Stimulated activated CD4-positive, alpha-beta T cell treated with anti-CD3 and anti-CD28 coated beads, Interleukin-4, amount 100 ng/mL, for 4 hours (primary cell): Measurements from ENCODE around the gene IFNL3.
"Not testable (repeated sequence)": the region's sequence is repeated elsewhere in the genome, so short reads cannot be mapped to it uniquely, and the experiment has no call there.

ENCODE experiments used
- DNase-seq, 2 experiments: peaks; one replicate each; pipeline ENCODE4 v3.0.0-alpha.2; 2020

IFNL3 gene

DNA sequence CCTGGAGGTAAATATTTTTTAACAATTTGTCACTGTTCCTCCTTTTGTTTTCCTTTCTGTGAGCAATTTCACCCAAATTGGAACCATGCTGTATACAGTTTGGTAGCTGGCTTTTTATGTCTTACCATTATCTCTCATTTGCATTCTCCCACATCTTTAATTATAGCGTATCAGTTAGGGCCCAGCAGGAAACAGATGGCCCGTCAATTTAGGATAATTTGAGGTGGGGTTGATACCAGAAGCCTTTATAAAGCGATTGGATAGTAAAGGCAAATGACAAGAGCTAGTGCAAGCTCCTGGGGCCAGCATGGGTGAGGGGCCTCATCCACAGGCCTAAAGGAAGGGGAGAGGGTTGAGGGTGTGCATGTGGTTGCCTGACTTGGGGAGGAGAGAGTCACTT lies 7.7 kb upstream of the IFNL3 start:
- DNase-seq, result no peak

DNA sequence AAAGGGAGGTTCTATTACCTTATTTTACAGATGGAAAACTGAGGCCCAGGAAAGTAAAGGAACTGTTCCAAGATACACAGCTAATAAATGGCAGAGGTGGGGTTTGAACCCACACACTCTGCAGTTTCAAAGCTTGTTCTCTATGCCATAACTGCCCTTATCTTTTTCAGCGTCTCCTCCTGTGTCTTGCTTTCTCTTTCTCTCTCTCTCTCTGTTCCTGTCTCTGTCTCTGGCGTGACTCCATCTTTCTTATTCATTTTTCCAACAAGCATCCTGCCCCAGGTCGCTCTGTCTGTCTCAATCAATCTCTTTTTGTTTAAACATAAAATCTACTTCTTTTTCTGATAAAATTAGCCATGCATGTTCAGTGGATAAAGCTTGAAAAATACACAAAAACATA lies 7.0 kb upstream of the IFNL3 start:
- DNase-seq, result no peak

DNA sequence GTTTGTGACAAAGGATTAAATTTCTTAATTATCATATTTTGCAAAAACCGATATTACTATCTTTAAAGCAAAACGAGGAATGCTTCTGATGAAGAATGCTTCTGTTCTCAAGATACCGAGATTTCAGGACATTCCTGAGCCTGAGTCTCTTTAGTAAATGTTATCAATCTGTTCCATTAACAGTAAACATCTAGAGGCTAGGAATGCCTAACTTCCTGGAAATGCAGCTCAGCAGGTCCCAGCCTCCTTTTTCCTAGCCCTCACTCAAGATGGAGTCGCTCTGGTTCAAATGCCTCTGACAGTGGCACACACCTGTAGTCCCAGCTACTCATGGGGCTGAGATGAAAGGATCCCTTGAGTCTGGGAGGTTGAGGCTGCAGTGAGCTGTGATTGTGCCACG lies 6.3 kb upstream of the IFNL3 start:
- DNase-seq, result no peak

DNA sequence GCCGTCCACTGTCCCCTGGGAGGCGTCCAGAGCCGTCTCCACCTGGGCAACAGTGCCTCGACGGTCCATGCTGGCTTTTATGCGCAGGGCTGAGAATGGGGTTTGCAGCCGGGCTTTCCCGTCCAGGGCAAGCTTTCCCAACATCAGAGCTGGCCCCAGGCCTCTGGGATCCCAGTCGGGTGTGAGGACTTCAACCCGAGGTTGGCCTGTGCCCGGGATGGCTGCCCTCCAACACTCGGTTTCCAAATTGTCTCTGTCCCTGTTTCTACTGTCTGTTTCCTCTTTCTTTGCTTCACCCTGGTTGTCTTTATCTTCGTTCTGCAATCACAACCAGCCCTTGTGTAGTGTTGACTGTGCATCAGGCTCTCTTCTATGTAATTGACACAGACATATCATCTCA lies 4.0 kb upstream of the IFNL3 start, which contains the start of gene IFNL4:
TSS of gene IFNL4 (minus strand) at position 51 of the 400 bp plus-strand sequence.
- DNase-seq, result no peak

DNA sequence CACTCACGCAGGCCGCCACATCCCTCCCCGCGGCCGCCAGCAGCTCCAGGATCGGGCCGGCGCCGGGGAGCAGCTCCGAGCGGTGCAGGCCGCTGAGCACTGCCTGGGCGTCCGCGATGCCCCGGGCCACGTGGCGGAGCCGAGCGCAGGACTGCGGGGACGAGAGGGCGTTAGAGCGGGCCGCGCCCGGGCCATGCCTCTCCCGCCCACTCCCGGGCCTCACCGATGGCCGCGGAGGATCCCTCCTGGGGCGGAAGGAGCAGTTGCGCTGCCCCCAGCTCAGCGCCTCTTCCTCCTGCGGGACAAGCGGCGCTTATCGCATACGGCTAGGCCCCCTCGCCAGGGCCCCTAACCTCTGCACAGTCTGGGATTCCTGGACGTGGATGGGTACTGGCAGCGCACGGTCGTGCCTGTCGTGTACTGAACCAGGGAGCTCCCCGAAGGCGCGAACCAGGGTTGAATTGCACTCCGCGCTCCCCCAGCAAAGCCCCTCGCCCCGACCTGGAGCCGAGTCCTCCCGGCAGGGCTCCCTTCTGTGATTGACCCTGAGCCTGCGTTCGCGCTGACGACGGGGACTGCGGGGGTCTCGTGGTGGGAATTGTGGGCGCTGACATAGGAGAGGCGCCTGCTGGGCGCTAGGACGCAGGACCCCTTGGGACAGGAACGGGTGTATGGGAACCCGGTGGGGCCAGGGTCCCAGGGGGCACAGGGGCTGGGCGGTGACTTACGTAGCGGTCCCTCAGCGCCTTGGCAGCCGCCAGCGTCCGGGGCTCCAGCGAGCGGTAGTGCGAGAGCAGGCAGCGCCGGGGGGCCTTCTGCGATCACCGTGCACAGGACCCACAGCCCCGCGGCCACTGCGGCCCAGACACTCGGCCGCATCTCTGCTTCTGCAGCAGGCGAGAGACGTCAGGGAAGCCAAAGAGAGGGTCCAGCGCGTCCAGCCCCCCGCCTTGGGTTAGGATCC lies 3.2 kb upstream of the IFNL3 start:
- no peak for DNase-seq

DNA sequence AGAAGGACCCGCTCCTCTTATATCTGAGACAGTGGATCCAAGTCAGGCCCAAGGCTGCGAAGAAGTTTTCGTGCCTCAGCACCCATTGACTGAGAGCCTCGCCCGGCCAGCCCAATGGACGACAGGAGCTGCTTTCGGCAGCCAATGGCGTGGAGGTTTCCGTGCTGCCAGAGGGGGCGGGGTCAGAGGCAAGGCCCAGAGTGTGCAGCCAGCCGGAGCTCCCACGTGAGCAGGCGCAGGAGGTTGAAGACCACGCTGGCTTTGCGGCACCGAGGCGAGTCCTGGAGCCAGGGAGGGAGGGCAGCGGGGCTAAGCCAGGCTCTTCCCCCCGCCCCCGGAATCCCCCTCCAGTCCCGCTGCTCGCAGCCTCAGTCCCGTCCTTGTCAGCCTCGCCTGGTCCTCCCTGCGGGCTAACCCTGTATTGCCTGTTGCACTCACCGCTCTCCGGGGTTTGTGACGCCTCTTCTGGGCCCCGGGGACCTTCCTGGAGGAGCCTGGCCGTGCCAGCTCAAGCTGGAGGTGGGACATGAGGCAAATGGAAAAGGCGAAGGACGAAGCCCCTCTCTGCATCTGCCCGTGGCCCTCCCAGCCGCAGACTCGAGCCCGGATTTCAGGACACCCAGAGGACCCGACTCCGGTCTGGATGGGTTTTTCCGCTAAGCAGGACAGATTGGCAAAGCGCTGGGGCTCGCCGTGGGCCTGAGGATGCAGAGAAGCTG lies 2.3 kb upstream of the IFNL3 start:
- DNase-seq, result peak in 1 of 2 experiments; percentile 43

DNA sequence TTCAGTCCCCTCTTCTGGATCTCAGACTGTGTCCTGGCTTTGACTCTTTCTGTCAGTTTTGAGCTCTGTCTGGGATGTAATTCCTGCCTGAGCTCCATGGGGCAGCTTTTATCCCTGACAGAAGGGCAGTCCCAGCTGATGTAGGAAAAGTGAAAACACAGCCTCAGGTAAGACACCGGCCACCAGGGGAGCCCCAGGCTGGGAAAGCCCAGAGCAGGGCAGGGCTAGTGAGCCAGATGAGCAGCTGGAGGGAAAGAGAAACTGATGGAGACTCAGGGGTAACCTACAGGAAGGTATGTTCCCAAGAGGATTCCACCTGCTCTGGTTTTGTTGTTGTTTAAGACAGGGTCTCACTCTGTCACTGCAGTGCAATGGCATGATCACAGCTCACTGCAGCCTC lies 360 bp upstream of the IFNL3 start:
- not testable (repeated sequence) for DNase-seq

DNA sequence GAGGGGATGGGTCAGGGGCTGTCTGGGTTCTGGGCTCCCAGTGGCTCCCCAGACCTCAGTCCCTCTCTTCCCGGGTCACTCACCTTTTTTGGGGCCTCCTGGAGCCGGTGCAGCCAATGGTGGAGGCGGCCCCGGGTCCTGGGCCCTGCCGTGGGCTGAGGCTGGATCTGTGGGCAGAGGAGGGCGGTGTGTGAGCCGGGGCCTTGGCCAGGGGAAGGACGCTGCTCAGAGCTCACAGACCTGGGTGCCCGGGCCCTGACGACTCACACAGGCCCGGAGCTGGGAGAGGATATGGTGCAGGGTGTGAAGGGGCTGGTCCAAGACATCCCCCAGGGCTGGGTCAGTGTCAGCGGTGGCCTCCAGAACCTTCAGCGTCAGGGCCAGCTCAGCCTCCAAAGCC lies 1.1 kb downstream of the IFNL3 start:
- DNase-seq, result not testable (repeated sequence)

DNA sequence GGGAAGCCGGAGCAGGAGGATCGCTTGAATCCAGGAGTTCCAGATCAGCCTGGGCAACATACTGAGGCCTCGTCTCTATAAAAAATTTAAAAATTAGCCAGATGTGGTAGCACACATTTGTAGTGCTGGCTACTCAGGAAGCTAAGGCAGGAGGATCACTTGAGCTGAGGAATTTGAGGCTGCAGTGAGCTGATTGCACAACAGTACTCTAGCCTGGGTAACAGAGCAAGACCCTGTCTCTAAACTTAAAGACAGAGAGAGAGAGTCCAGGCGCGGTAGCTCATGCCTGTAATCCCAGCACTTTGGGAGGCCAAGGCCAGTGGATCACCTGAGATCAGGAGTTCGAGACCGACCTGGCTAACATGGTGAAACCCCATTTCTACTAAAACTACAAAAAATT lies 4.4 kb downstream of the IFNL3 start:
- no peak for DNase-seq

DNA sequence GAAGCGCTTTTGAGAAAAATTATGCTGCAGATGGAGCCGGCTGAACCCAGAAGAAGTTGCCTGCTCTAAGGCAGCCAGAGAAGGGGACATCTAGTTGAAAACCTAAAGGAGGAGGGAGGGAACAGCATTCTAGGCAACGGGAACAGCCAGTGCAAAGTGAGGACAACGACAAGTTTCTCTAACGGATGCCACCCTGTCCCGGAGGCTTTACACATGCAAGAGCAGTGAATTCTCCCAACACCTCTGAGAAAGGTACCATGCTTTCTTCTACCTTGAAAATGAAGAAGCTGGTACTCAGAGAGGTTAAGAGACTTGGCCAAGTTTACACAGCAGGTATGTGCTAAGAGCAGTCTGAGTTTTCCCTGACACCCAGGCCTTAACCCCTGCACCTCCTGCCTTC lies 5.9 kb downstream of the IFNL3 start:
- DNase-seq, result no peak

DNA sequence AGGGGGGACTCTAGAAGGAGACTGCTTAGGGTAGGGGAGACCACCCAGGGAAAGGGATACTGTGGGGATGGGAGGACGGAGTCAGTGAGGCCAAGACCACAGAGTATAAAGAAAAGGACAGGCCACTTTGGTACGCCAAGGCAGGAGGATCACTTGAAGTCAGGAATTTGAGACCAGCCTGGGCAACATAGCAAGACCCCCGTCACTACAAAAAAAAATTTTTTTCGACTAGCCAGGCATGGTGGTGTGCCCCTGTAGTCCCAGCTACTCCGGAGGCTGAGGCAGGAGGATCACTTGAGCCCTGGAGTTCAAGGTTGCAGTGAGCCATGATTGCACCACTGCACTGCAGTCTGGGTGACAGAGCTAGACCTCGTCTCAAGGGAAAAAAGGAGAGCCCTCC lies 6.6 kb downstream of the IFNL3 start:
- DNase-seq, result no peak

DNA sequence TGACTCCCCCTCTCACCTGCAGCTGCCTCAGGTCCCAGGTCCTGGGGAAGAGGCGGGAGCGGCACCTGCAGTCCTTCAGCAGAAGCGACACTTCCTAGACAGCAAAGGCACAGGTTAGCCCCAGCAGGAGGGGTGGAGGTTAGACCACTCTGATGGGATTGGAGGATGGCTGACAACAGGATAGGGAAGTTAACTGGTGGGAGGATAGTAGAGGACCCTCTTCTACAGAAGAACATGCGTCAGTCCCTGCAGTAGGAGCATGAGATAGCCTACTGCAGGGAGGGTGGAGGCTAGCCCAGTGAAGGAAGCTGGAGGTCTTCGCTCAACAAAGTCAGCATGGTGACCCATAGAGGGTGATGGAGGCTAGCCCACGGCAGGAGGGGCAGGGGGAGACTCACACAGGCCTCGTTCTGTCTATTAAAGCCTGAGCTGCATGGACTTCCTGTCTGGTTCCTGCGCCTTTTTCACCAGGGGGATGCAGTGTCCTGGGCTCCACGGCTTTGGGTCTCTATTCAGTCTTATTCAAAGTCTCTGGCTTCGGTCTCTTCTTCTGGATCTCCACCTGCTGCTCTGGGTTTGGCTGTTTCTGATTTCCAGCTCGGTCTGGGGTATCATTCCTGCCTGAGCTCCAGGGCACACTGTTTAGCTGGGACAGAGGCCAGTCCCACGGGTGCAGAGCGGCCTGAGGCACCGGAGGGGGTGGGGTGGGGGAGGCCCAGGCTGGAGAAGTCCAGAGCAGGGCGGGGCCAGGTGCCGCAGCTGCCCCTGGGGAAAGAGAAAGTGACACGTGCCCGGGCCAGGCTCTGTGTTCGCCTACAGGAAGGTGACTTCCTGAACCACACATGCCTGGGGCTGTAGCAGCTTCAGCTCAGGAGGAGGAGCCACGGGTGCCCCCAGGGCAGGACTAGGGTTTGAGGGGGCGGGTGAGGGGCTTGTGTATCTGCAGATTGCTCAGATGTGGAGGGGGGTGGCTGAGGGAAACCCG lies 7.3 kb downstream of the IFNL3 start:
- peak; percentile 50 to 54 for DNase-seq

DNA sequence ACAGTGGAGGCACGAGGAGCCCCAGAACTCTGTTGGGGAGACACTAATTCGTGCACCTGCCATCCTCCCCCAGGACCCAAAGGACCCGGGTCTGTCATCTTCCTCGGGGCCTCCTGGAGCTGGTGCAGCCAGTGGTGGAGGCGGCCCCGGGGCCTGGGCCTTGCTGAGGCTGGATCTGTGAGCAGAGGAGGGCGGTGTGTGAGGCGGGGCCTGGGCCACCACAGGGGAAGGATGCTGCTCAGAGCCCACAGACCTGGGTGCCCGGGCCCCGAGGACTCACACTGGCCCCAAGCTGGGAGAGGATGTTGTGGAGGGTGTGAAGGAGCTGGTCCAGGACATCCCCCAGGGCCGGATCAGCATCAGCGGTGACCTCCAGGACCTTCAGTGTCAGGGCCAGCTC lies 8.3 kb downstream of the IFNL3 start:
- DNase-seq, result peak in 1 of 2 experiments; percentile 3

DNA sequence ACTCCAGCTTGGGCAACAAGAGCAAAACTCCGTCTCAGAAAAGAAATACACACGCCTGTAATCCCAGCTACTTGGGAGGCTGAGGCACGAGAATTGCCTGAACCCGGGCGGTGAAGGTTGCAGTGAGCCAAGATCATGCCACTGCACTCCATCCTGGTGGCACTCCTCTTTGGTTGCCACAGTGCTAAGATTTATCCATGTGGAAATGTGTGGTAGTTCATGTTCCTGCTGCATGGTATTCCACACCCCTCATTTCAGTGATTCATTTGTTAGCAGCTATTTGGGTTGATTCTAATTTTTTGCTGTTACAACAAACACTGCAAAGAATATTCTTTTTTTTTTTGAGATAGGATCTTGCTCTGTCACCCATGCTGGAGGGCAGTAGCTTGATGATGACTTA lies 12.1 kb downstream of the IFNL3 start:
- DNase-seq, result no peak

DNA sequence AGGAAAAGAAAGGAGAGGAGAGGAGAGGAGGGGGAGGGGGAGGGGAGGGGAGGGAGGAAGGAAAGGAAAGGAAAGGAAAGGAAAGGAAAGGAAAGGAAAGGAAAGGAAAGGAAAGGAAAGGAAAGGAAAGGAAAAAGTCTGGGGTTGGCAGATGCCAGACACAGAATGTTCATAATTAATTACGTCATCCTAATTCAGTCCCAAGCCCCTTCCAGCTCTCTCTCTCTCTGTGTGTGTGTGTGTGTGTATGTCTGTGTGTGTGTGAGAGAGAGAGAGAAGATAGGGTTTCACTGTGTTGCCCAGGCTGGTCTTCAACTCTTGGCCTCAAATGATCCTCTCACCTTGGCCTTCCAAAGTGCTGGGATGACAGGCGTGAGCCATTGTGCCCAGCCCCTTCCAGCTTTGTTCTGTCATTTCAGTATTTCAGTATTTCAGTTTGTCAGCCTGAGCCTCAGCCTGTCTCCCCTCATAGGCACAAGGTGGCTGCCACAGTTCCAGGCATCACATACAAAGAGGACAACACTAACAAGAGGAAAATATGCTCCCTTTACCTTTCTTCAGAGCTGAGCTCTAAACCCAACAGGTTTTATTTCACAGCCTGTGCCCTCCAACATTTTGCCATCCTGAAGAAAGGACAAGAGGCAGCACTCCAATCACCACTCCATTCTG lies 14.6 kb downstream of the IFNL3 start:
- DNase-seq, result no peak

DNA sequence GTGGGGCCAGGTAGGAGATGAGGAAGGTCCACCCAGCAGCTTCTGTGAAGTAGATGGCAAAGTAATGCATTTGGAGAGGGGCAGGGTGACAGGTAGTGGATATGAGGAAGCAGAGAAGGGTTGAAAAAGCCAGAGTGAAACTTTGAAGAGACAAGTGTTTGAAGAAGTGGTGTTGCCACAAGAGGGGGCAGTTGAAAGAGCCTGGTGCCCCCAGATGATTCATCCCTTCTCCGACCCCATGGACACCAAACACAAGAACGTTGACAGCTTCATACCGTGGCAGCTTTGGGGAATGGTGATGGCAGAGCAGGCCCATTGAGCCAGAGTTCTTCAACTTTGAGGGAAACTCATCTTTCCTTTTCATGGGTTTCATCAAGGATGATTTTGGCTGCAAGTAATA lies 19.9 kb downstream of the IFNL3 start:
- DNase-seq, result no peak

DNA sequence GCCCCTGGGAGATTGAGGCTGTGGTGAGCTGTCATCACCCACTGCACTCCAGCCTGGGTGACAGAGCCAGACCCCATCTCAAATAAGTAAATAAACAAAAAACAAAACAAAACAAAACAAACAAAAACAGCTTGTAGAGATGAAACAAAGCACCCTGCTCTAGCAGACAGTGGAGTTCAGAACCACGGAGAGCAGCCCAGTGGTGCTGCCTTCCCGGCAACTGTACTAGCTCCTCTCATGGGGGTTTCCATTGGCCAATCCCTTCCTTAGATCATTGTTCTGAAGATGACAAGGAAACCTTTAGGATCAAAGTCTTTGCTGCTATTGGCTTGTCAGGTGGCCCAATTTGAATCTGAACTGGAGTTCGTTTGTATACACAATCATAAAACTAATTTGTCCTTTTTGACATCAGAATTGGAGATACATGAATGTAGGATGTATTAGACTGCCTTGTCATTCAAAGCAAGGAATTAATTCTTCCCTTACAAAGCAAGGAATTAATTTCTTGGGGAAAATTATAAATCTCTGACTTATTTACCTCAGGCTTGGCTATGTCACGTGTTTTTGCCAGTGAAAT lies 21.0 kb downstream of the IFNL3 start:
- DNase-seq, result no peak

DNA sequence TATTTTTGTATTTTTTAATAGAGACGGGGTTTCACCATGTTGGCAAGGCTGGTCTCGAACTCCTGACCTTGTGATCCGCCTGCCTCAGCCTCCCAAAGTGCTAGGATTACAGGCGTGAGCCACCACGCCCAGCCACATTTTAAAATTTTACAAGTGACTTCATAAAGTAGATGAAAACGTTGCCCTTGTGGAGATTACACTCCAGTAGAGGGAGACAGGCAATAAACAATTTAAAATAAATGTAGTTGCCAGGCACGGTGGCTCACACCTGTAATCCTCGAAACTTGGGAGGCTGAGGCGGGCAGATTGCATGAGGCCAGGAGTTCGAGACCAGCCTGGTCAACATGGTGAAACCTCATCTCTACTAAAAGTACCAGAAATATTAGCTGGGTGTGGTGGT lies 25.7 kb downstream of the IFNL3 start:
- not testable (repeated sequence) for DNase-seq

DNA sequence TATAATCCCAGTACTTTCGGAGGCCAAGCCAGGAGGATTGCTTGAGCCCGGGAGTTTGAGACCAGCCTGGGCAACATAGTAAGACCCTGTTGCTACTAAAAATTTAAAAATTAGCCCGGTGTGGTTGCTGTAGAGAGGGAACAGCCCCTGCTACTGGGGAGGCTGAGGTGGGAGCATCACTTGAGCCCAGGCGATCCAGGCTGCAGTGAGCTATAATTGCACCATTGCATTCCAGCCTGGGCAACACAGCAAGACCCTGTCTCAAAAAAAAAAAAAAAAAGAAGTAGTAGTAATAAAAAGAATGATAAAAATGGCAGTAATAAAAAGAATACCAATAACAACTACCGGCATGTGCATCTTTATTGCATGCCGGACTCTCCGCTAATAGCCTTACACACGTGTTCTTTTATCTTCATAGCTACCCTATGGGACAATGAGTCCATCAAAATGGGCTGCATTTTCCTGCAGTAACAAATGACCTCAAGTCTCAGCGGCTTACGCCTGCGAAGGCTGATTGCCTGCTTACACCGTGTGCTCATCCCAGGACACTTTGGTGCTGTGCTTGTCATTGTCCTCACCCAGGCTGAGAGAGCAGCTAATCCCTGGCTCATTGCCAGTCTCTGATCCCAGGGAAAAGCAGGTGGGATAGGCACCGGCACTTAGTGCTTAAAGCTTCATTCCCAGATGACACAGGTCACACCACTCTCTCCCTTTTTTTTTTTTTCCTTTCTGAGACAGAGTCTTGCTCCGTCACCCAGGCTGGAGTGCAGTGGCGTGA lies 26.4 kb downstream of the IFNL3 start:
- DNase-seq, result no peak

DNA sequence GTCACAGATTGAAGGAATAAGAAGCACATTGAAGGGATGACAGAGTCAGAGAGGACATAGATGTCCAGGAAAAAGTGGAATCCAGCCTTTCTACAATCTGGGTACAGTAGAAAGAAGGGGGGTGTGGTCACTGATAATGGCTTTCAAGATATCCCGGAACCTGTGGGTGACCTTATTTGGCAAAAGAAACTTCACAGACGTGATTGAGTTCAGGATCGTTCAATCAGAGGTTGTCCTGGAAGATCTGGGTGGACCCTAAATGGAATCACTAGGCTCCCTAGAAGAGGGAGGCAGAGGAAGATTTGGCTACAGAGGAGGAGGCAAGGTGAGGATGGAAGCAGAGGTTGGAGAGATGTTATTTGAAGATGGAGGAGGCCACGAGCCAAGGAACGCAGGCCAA lies 27.7 kb downstream of the IFNL3 start:
- DNase-seq, result no peak

DNA sequence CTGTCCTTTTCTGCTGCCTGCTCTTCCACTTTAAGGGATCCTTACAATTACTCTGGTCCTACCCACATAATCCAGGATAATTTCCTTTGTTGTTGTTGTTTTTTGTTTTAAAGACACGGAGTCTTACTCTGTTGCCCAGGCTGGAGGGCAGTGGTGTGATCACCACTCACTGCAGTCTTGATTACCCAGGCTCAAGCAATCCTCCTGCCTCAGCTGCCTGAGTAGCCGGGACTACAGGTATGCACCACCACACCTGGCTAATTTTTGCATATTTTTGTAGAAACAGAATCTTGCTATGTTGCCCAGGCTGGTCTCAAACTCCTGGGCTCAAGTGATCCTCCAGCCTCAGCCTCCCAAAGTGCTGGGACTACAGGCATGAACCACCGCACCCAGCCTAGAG lies 29.5 kb downstream of the IFNL3 start:
- DNase-seq, result not testable (repeated sequence)
